GM19397 (cell line): Measurements from ENCODE around the gene FOXD4L1.
"Not testable (repeated sequence)": the region's sequence is repeated elsewhere in the genome, so short reads cannot be mapped to it uniquely, and the experiment has no call there.

ENCODE experiments used
- ATAC-seq: cut with Tn5 transposase; IDR thresholded peaks from one replicate; pipeline ENCODE4 v1.9.1; 2021; ENCODE audit warnings: mild to moderate bottlenecking, moderate library complexity; ENCODE audit not compliant: unreplicated experiment

Gene FOXD4L1

GRCh38 chr2:113521492-113521891, 23.0 kb downstream of the FOXD4L1 start:
- not testable (repeated sequence) for ATAC-seq

GRCh38 chr2:113524986-113525385, 26.5 kb downstream of the FOXD4L1 start:
- not testable (repeated sequence) for ATAC-seq

GRCh38 chr2:113527350-113528045, 29.0 kb downstream of the FOXD4L1 start:
- peak; percentile 68 for ATAC-seq

DNA sequence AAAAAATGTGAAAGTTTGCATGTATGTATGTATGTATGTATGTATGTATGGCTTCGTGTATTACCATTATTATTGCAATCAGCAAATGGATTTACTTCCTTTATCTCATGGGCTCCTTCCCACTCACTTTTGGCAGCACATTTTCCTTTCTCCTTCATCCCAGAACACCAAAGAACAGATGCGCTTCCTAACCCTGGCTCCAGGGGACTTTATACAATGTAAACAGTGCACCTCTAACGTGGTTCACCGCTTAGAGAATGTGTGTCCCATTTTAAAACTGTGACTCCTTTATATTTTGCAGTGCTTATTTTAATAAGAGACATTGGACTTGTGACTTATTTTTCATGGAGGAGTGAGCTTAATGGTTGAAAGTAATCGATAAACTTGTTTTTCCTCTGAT, 29.7 kb downstream of the FOXD4L1 start:
- ATAC-seq, result not testable (repeated sequence)

DNA sequence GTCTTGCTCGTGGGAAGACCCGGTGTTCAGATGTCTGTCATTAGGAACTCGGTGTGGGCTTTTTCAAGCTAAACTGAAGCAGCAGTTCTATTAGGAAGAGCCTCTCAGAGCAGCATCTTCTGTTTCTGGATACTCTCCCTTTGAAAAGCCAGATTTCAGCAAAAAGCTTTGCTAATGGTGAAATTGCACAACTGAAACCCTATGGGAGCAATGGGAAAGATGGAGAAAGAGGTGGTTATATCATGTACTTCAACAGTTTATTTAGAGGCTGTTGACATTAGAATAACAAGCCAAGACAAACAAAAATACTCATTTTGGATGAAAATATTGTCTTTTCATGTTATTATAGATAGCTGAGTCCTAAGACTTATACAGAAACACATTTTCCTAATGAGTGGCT, 30.4 kb downstream of the FOXD4L1 start:
- ATAC-seq, result not testable (repeated sequence)

GRCh38 chr2:113532991-113533390, 34.5 kb downstream of the FOXD4L1 start:
- ATAC-seq, result not testable (repeated sequence)

DNA sequence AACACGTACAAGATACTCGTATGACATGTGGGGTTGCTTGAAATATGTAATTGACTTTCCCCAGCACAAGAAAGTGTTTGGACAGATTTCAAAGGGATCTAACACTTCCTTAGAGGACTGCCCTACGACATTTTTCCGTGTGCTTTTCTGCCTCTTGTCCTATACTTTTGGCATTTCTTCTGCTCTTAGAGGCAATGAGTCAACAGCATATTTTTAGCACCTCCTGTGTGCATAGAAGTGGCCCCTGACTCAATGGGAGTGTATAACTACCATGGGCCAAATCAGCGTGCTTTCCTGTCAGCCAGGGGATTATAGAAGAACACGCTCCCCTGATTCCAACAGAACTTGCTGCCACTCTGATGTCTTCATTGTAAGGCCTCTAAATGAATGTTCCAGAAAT, 38.1 kb downstream of the FOXD4L1 start:
- not testable (repeated sequence) for ATAC-seq

DNA sequence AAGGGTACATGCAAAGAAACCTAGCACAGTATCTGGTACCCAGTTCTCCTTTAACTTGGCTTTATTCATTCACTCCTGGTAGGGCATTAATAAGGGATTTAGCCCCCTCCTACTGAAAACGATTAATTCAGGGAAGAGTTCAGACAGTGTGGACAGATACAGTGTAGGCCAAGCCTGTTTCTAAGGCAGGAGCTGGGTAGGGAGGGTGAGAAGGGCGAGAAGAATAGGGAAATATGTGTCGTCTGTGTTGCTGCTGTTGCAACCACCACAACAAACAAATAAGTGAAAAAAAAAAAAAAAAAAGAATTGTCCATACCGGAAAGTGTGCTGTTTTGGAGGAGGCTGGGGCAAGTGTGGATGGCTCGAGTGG, 42.4 kb downstream of the FOXD4L1 start:
- ATAC-seq, result not testable (repeated sequence)

DNA sequence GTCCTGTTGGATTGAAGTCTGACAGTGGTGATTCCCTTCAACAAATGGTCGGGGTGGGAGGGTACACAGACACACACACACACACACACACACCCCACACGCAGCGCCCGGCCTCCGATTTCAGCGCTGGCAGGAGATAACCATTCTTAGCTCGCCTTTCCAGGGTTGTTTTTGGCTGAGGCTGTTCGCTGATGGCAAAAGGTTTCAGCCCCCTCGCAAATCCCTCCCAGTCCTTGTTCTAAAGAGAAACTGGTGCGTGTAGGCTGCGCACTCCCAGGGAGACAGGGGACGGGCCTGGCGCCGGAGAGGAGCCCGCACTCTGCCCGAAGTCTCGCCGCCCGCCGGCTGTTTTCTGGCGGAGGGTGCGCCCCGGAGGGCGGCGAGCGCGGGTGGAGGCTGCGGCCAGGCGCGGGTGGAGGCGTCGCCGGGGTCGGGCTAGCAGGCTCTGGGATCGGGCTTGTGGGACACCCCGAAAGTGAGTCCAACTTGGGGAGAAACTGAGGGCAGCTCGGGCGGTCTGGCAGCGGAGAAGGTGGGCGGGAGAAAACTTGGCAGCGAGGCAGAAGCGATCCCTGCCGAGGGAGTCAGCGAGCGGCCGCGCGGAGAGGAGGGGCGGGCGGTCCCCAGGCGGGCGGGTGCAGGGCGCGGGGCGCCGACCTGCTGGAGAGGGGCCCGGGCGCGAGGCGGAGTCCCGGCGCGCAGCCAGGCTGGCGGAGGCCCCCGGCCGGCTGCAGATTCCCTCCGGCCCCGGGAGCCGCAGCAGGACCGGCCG, 42.9 kb downstream of the FOXD4L1 start:
- ATAC-seq, result not testable (repeated sequence)

GRCh38 chr2:113541976-113542485, 43.6 kb downstream of the FOXD4L1 start:
- not testable (repeated sequence) for ATAC-seq

GRCh38 chr2:113542529-113542928, 44.1 kb downstream of the FOXD4L1 start:
- ATAC-seq, result not testable (repeated sequence)
